ENCODE results near the gene YPEL2. TPM values are rescaled to one million over a fixed set of nuclear protein-coding genes. Genes with fewer than 3 reads are reported as not detected.
"Not testable (repeated sequence)": the region's sequence is repeated elsewhere in the genome, so short reads cannot be mapped to it uniquely, and the experiment has no call there.

Gene YPEL2
- total RNA-seq, 1 experiment from 2014 or later: 2.2 TPM

DNA sequence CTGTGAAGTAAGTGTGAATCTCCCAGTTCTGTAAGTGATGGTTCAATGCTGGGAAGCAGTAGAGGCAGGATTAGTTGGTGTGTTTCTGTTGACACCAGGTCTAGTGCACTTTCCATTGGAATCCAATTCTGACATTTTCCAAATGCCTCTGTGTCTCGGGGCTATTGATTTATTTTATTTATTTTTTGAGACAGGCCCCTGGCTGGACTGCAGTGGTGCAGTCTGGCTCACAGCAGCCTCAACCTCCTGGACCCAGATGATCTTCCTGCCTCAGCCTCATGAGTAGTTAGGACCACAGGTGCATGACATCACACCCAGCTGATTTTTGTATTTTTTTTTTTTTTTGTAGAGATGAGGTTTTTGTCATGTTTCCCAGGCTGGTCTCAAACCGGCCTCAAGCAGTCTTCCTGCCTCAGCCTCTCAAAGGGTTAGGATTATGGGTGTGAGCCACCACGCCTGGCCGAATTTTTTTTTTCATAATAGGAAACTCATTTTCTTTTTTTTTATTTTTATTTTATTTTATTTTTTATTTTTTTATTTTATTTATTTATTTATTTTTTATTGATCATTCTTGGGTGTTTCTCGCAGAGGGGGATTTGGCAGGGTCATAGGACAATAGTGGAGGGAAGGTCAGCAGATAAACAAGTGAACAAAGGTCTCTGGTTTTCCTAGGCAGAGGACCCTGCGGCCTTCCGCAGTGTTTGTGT is 61.7 kb downstream of the YPEL2 start:
- CTCF ChIA-PET: no interaction called here
- Mint-ChIP-seq H3K4me1 (peaks cover under 1% of the 10 kb centered on the region), H3K9me3 (peaks cover 14% of the 10 kb centered on the region; the same call in 1 of the 2 replicates), H3K36me3 (peaks cover 18% of the 10 kb centered on the region), H3K27me3 (ENCODE audit: low read depth) (no peaks in the 10 kb centered on the region), H3K27ac (no peak overlapping the region; the same call in 1 of the 2 replicates), H3K4me3 (no peak overlapping the region)
- POLR2A ChIA-PET: no interaction called here
- no peak for ATAC-seq
- no peak for TF ChIP-seq ETV6 (CRISPR knock-in tag; IDR thresholded peaks at IDR 0.05)
- peak; percentile 94 for TF ChIP-seq HMGA2 (CRISPR knock-in tag; IDR thresholded peaks at IDR 0.05)
- no peak for DNase-seq (ENCODE audit: low spot score)

DNA sequence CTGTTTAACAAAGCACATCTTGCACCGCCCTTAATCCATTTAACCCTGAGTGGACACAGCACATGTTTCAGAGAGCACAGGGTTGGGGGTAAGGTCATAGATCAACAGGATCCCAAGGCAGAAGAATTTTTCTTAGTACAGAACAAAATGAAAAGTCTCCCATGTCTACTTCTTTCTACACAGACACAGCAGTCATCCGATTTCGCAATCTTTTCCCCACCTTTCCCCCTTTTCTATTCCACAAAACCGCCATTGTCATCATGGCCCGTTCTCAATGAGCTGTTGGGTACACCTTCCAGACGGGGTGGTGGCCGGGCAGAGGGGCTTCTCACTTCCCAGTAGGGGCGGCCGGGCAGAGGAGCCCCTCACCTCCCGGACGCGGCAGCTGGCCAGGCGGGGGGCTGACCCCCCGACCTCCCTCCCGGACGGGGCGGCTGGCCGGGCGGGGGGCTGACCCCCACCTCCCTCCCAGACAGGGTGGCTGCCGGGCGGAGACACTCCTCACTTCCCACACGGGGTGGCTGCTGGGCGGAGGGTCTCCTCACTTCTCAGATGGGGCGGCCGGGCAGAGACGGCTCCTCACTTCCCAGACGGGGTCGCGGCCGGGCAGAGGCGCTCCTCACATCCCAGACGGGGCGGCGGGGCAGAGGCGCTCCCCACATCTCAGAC is 62.4 kb downstream of the YPEL2 start:
- CTCF ChIA-PET; POLR2A ChIA-PET; ATAC-seq; H3K4me3 Mint-ChIP-seq; DNase-seq (ENCODE audit: low spot score); H3K27me3 Mint-ChIP-seq (ENCODE audit: low read depth); H3K4me1 Mint-ChIP-seq; H3K27ac Mint-ChIP-seq: not testable (repeated sequence)
- H3K9me3 Mint-ChIP-seq: peaks cover 14% of the 10 kb centered on the region; the same call in 1 of the 2 replicates
- H3K36me3 Mint-ChIP-seq: peaks cover 18% of the 10 kb centered on the region

DNA sequence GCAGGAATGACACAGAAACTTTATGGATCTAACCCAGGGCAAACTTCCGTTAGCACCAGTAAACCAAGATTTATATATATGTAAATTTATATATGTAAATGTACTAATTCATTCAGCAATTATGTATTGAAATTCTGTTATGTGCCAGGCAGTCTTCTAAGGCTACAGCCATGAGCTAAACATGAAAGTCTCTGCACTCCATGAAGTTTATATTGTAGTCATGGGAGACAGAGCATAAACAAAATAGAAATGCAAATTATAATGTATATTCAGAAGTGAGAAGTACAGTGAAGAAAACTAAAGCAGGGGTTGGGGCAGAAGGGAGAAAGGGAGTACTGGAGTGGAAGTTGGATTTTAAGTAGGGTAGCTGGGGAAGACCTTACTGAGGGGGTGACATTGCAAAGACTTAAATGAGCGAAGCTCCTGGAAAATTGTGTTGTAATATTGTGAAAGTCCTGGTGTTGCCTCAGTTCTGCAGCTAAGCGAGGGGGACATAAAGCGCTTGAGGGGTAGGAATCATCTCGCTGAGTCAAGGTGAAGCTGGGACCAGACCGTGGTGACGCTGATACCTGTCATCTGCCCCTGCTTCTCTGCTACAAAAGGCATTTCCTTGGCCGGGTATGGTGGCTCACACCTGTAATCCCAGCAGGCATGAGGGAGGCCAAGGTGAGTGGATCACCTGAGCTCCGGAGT is 64.8 kb downstream of the YPEL2 start:
- H3K27me3 Mint-ChIP-seq (ENCODE audit: low read depth): no peaks in the 10 kb centered on the region
- no peak for ATAC-seq
- no peak for TF ChIP-seq IRF2 (CRISPR knock-in tag; IDR thresholded peaks at IDR 0.05; ENCODE audit: borderline replicate concordance, low read depth)
- TF ChIP-seq, protein P1, sequence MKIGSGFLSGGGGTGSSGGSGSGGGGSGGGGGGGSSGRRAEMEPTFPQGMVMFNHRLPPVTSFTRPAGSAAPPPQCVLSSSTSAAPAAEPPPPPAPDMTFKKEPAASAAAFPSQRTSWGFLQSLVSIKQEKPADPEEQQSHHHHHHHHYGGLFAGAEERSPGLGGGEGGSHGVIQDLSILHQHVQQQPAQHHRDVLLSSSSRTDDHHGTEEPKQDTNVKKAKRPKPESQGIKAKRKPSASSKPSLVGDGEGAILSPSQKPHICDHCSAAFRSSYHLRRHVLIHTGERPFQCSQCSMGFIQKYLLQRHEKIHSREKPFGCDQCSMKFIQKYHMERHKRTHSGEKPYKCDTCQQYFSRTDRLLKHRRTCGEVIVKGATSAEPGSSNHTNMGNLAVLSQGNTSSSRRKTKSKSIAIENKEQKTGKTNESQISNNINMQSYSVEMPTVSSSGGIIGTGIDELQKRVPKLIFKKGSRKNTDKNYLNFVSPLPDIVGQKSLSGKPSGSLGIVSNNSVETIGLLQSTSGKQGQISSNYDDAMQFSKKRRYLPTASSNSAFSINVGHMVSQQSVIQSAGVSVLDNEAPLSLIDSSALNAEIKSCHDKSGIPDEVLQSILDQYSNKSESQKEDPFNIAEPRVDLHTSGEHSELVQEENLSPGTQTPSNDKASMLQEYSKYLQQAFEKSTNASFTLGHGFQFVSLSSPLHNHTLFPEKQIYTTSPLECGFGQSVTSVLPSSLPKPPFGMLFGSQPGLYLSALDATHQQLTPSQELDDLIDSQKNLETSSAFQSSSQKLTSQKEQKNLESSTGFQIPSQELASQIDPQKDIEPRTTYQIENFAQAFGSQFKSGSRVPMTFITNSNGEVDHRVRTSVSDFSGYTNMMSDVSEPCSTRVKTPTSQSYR (CRISPR knock-in tag; IDR thresholded peaks at IDR 0.05): no peak
- TF ChIP-seq, protein P2, sequence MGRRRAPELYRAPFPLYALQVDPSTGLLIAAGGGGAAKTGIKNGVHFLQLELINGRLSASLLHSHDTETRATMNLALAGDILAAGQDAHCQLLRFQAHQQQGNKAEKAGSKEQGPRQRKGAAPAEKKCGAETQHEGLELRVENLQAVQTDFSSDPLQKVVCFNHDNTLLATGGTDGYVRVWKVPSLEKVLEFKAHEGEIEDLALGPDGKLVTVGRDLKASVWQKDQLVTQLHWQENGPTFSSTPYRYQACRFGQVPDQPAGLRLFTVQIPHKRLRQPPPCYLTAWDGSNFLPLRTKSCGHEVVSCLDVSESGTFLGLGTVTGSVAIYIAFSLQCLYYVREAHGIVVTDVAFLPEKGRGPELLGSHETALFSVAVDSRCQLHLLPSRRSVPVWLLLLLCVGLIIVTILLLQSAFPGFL (CRISPR knock-in tag; IDR thresholded peaks at IDR 0.05; ENCODE audit: borderline replicate concordance): no peak
- TF ChIP-seq, protein P3, sequence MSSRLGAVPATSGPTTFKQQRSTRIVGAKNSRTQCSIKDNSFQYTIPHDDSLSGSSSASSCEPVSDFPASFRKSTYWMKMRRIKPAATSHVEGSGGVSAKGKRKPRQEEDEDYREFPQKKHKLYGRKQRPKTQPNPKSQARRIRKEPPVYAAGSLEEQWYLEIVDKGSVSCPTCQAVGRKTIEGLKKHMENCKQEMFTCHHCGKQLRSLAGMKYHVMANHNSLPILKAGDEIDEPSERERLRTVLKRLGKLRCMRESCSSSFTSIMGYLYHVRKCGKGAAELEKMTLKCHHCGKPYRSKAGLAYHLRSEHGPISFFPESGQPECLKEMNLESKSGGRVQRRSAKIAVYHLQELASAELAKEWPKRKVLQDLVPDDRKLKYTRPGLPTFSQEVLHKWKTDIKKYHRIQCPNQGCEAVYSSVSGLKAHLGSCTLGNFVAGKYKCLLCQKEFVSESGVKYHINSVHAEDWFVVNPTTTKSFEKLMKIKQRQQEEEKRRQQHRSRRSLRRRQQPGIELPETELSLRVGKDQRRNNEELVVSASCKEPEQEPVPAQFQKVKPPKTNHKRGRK (CRISPR knock-in tag; IDR thresholded peaks at IDR 0.05; ENCODE audit: borderline replicate concordance): no peak
- TF ChIP-seq NFYB (CRISPR knock-in tag; conservative IDR thresholded peaks at IDR 0.05; ENCODE audit: low read depth): no peak
- TF ChIP-seq, protein P4, sequence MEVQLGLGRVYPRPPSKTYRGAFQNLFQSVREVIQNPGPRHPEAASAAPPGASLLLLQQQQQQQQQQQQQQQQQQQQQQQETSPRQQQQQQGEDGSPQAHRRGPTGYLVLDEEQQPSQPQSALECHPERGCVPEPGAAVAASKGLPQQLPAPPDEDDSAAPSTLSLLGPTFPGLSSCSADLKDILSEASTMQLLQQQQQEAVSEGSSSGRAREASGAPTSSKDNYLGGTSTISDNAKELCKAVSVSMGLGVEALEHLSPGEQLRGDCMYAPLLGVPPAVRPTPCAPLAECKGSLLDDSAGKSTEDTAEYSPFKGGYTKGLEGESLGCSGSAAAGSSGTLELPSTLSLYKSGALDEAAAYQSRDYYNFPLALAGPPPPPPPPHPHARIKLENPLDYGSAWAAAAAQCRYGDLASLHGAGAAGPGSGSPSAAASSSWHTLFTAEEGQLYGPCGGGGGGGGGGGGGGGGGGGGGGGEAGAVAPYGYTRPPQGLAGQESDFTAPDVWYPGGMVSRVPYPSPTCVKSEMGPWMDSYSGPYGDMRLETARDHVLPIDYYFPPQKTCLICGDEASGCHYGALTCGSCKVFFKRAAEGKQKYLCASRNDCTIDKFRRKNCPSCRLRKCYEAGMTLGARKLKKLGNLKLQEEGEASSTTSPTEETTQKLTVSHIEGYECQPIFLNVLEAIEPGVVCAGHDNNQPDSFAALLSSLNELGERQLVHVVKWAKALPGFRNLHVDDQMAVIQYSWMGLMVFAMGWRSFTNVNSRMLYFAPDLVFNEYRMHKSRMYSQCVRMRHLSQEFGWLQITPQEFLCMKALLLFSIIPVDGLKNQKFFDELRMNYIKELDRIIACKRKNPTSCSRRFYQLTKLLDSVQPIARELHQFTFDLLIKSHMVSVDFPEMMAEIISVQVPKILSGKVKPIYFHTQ (CRISPR knock-in tag; IDR thresholded peaks at IDR 0.05): no peak
- TF ChIP-seq ETV6 (CRISPR knock-in tag; IDR thresholded peaks at IDR 0.05): no peak
- TF ChIP-seq SMAD4 (CRISPR knock-in tag; IDR thresholded peaks at IDR 0.05): no peak
- TF ChIP-seq ZNF416 (CRISPR knock-in tag; IDR thresholded peaks at IDR 0.05): no peak
- TF ChIP-seq, protein P5, sequence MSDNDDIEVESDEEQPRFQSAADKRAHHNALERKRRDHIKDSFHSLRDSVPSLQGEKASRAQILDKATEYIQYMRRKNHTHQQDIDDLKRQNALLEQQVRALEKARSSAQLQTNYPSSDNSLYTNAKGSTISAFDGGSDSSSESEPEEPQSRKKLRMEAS (CRISPR knock-in tag; IDR thresholded peaks at IDR 0.05): no peak
- TF ChIP-seq, protein P6, sequence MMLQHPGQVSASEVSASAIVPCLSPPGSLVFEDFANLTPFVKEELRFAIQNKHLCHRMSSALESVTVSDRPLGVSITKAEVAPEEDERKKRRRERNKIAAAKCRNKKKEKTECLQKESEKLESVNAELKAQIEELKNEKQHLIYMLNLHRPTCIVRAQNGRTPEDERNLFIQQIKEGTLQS (CRISPR knock-in tag; conservative IDR thresholded peaks at IDR 0.05): no peak
- no peak overlapping the region for H3K27ac Mint-ChIP-seq
- H3K36me3 Mint-ChIP-seq: peaks cover 18% of the 10 kb centered on the region
- H3K9me3 Mint-ChIP-seq: peaks cover 14% of the 10 kb centered on the region; the same call in 1 of the 2 replicates
- DNase-seq (ENCODE audit: low spot score): no peak
- no peaks in the 10 kb centered on the region for H3K4me1 Mint-ChIP-seq
- ChIA-PET CTCF (no interaction called here), POLR2A (no interaction called here)
- H3K4me3 Mint-ChIP-seq: no peak overlapping the region

Measured in WTC11 (cell line).